Spleen (tissue), 7 donors: ENCODE data around the gene MYRF.

Source experiments
- CTCF ChIP-seq, 11 experiments: fragments of 200-600 bp in 7 of 11; fragments of 450-650 bp in 4 of 11; sonication (generic) in 4 of 11; IDR thresholded peaks in 8 of 11; conservative IDR thresholded peaks in 3 of 11; 1 replicate in 7 of 11; 2 replicates in 4 of 11; pipeline versions ENCODE4 v1.4.0 to v1.8.0; 2016 to 2021; ENCODE audit warnings: antibody characterized with exemption in 11 of 11, inconsistent platforms in 4 of 11, mild to moderate bottlenecking in 1 of 11
- POLR2A ChIP-seq, 3 donors: fragments of 450-650 bp; IDR thresholded peaks; one replicate each; pipeline ENCODE4 v1.5.1; 2017; ENCODE audit warnings: antibody characterized with exemption in 3 of 3, mild to moderate bottlenecking in 1 of 3
- POLR2AphosphoS5 ChIP-seq, 3 donors: sonication (generic); formaldehyde crosslinking; IDR thresholded peaks; one replicate each; pipeline ENCODE4 v1.5.1; 2017; ENCODE audit warnings: antibody characterized with exemption in 3 of 3
- donor health status: DM: no; HTN: no; CAD: no; lungs with moderate emphysema.
- donor health status: DM: no; HTN: no; CAD: no.
- donor health status: DM: no; HTN: no; CAD: no.

DNA sequence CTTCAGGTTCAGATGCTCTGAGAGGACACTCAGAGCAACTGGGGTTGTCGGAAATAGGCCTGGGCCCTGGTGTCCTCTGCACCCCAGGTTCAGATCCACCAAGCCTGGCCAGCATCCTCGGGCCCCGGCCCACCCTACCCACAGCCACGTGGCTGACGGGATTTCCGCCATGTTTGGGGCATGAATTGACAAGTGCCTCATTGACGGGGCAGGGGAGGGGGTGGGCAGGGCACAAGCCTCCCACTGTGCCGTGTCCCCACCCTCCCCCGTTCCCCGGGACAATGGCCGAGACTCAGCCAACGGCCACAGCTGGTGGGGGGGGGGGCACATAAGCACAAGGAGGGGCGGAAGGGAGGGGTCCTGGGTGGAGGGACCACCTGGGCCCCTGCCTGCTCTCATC is 8.5 kb downstream of the MYRF start:
- TF ChIP-seq POLR2AphosphoS5 (IDR thresholded peaks at IDR 0.05) (no peak), CTCF (IDR thresholded peaks at IDR 0.05 in 8 of 11, conservative IDR thresholded peaks at IDR 0.05 in 3 of 11) (no peak), POLR2A (IDR thresholded peaks at IDR 0.05) (no peak)
